Upper lobe of right lung (tissue), 1 donor: Measurements from ENCODE around the gene MAX. TPM values are rescaled to one million over a fixed set of nuclear protein-coding genes. Genes with fewer than 3 reads are reported as not detected.

ENCODE experiments used
- ATAC-seq: fragments of 200-7000 bp; cut with Tn5 transposase; one replicate; pipeline ENCODE4 v1.9.1; 2020; ENCODE audit warnings: mild to moderate bottlenecking, moderate library complexity
- DNase-seq: peaks from one replicate; pipeline ENCODE4 v3.0.0-alpha.2; 2020
- H3K27ac ChIP-seq: fragments of 200-600 bp; one replicate; pipeline ENCODE4 v1.8.0; 2022
- H3K27me3 ChIP-seq: fragments of 200-600 bp; one replicate; pipeline ENCODE4 v1.8.0; 2022; ENCODE audit warnings: mild to moderate bottlenecking
- H3K36me3 ChIP-seq: fragments of 200-600 bp; one replicate; pipeline ENCODE4 v1.8.0; 2022
- H3K4me1 ChIP-seq: fragments of 200-600 bp; one replicate; pipeline ENCODE4 v1.8.0; 2022
- H3K4me3 ChIP-seq: fragments of 200-600 bp; one replicate; pipeline ENCODE4 v1.8.0; 2022; ENCODE audit warnings: mild to moderate bottlenecking
- H3K9me3 ChIP-seq: fragments of 200-600 bp; one replicate; pipeline ENCODE4 v1.8.0; 2022
- CTCF ChIP-seq: fragments of 200-600 bp; IDR thresholded peaks from one replicate; pipeline ENCODE4 v1.8.0; 2022; ENCODE audit warnings: antibody characterized with exemption
- intact Hi-C: fragments of 100-400 bp; cut with DNase I; formaldehyde crosslinking; loops from one replicate; pipeline ENCODE4 v1.11.0; 2022
- microRNA-seq: library from miRNA; unstranded; fragments of <30 nt; microRNA quantifications from one replicate; pipeline ENCODE4 v1.2.0, GENCODE V29; 2020; ENCODE audit warnings: borderline microRNAs expressed
- total RNA-seq: library from RNA; stranded (reverse); fragmentation: NEBNext Ultra II Directional; extraction: Animal tissue kit (Norgen Biotek cat#: 25700); gene quantifications from one replicate; pipeline ENCODE4 v1.2.1, GENCODE V29; 2021
- donor health status: DM: no; HTN: yes; CAD: no; lungs with severe emphysema.

The MAX gene
- total RNA-seq, 1 donor from 2014 or later: 102 TPM

DNA sequence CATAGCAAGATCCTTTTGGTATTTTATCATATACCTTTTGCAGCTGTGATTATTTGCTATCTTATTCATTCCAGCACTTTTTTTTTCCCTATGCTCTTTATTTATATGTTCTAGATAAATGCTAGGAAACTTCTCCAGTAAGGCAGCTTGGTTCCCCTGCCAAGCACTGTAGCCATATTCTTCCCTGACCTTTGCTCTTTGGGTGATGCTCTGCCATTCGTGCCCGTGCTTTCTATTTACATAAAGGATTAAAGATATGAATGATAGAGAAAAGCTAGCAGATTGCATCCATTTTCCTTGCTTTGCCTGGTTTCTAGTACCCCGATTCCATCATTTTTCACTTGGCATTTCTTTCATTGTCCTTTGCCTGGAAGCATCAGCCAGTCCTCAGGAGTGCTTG, 73.4 kb downstream of the MAX start:
- Histone ChIP-seq H3K27me3 (no peaks in the 10 kb centered on the region), H3K36me3 (peaks cover 39% of the 10 kb centered on the region), H3K9me3 (no peaks in the 10 kb centered on the region), H3K27ac (no peak overlapping the region), H3K4me1 (no peaks in the 10 kb centered on the region), H3K4me3 (no peak overlapping the region)
- ATAC-seq (no peak), DNase-seq (no peak)
- TF ChIP-seq CTCF: no peak
- intact Hi-C loops: no loop called here

DNA sequence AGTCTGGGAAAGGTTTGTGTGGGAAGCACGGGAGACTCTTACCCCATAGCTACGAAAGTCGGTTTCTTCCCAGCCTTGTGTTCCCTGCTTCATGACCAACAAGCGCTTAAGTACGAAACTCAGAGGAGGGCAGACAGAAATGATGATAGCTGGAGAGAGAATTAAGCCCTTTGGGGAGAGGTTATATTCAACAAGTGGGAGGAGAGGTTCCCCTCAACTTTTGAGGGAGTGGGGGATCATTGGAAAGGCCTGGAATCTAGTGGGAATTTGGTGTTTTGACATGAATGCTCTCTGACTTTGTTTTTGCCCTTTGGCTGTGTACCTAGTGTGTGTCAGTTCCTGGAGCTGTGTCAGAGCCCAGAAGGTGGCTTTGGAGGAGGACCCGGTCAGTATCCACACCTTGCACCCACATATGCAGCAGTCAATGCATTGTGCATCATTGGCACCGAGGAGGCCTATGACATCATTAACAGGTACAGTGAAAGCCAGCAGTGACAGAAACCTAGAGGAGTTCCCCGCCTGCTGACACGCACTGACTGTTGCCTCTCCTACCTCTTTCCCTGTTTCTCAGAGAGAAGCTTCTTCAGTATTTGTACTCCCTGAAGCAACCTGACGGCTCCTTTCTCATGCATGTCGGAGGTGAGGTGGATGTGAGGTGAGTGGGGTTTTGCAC, 75.1 kb downstream of the MAX start:
- H3K4me3 ChIP-seq: no peak overlapping the region

DNA sequence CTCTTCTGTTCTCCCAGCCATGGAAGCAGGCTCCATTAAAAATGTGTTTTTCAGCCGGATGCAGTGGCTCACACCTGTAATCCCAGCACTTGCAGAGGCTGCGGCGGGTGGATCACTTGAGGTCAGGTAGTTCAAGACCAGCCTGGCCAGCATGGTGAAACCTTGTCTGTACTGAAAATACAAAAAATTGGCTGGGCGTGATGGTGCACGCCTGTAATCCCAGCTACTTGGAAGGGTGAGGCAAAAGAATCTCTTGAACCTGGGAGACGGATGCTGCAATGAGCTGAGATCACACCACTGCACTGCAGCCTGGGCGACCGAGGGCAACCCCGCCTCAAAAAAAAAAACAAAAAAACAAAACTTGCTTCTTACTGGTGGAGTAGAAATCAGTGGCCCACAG, 75.8 kb downstream of the MAX start:
- Histone ChIP-seq H3K4me3 (no peak overlapping the region), H3K27me3 (no peaks in the 10 kb centered on the region), H3K36me3 (peaks cover 25% of the 10 kb centered on the region), H3K27ac (no peak overlapping the region), H3K9me3 (no peaks in the 10 kb centered on the region), H3K4me1 (no peaks in the 10 kb centered on the region)
- intact Hi-C loops: no loop called here
- no peak for TF ChIP-seq CTCF
- DNase-seq: no peak
- ATAC-seq: no peak

More for the DNA sequence above, 75.1 kb downstream of the MAX start:
- Histone ChIP-seq H3K36me3 (peaks cover 26% of the 10 kb centered on the region), H3K9me3 (no peaks in the 10 kb centered on the region), H3K27me3 (no peaks in the 10 kb centered on the region), H3K4me1 (no peaks in the 10 kb centered on the region), H3K27ac (no peak overlapping the region)
- intact Hi-C loops: no loop called here
- DNase-seq (no peak), ATAC-seq (no peak)
- no peak for TF ChIP-seq CTCF

GRCh38 chr14:65025818-65026217, 76.5 kb downstream of the MAX start:
- intact Hi-C loops: no loop called here
- TF ChIP-seq CTCF: no peak
- Histone ChIP-seq H3K4me3 (no peak overlapping the region), H3K27me3 (no peaks in the 10 kb centered on the region), H3K4me1 (no peaks in the 10 kb centered on the region), H3K36me3 (peaks cover 25% of the 10 kb centered on the region), H3K27ac (no peak overlapping the region), H3K9me3 (no peaks in the 10 kb centered on the region)
- ATAC-seq: no peak
- DNase-seq: no peak

Small RNA genes within 50 kb of the gene (microRNA-seq; reads per million reads assigned to microRNA genes)
- gene MIR4706: not detected

Other genes with a start within 250 kb of the MAX start
- 3.0 TPM for gene SPTB, start 222.6 kb downstream of the MAX start, total RNA-seq
- 52.5 TPM for gene CHURC1, start 188.1 kb downstream of the MAX start, total RNA-seq
- 0.69 TPM for gene GPX2, start 159.8 kb downstream of the MAX start, total RNA-seq
- gene RAB15, start 130.2 kb downstream of the MAX start, total RNA-seq: 21.5 TPM
- gene FNTB, start 115.6 kb downstream of the MAX start, total RNA-seq: 14.2 TPM